Hepatocyte (in vitro differentiated cells): ENCODE data around the gene DIABLO. TPM values are rescaled to one million over a fixed set of nuclear protein-coding genes. Genes with fewer than 3 reads are reported as not detected.

ENCODE experiments used
- DNase-seq: peaks from one replicate; pipeline ENCODE4 v3.0.0-alpha.2; 2016; ENCODE audit warnings: low spot score
- H2AFZ ChIP-seq: fragments of 200-600 bp; sonication (generic); 2 replicates; pipeline ENCODE4 v1.6.0; 2016; ENCODE audit warnings: antibody characterized with exemption, mild to moderate bottlenecking
- H3K27ac ChIP-seq: fragments of 200-600 bp; sonication (generic); 2 replicates; pipeline ENCODE4 v1.5.1; 2016; ENCODE audit warnings: mild to moderate bottlenecking
- H3K27me3 ChIP-seq: fragments of 200-600 bp; sonication (generic); 2 replicates; pipeline ENCODE4 v1.6.1; 2016
- H3K36me3 ChIP-seq: fragments of 200-600 bp; sonication (generic); replicated peaks from 2 replicates; pipeline ENCODE4 v1.5.1; 2016; ENCODE audit warnings: low read depth; ENCODE audit not compliant: insufficient read depth
- H3K4me1 ChIP-seq: fragments of 200-600 bp; sonication (generic); 2 replicates; pipeline ENCODE4 v1.5.1; 2016; ENCODE audit warnings: mild to moderate bottlenecking, moderate library complexity; ENCODE audit not compliant: insufficient read depth
- H3K4me2 ChIP-seq: fragments of 200-600 bp; sonication (generic); 2 replicates; pipeline ENCODE4 v1.6.0; 2016
- H3K4me3 ChIP-seq: fragments of 200-600 bp; sonication (generic); 2 replicates; pipeline ENCODE4 v1.5.1; 2016; ENCODE audit warnings: mild to moderate bottlenecking
- H3K79me2 ChIP-seq: fragments of 200-600 bp; sonication (generic); 2 replicates; pipeline ENCODE4 v1.6.0; 2017; ENCODE audit warnings: mild to moderate bottlenecking
- H3K9me2 ChIP-seq: fragments of 200-600 bp; sonication (generic); replicated peaks from 2 replicates; pipeline ENCODE4 v1.6.0; 2017; ENCODE audit warnings: mild to moderate bottlenecking; ENCODE audit not compliant: insufficient read depth
- H3K9me3 ChIP-seq: fragments of 200-600 bp; sonication (generic); 2 replicates; pipeline ENCODE4 v1.5.1; 2016; ENCODE audit warnings: low read depth, mild to moderate bottlenecking
- H4K20me1 ChIP-seq: fragments of 200-600 bp; sonication (generic); 2 replicates; pipeline ENCODE4 v1.6.0; 2016; ENCODE audit warnings: mild to moderate bottlenecking; ENCODE audit not compliant: insufficient read depth, poor library complexity, severe bottlenecking
- CTCF ChIP-seq: fragments of 200-600 bp; sonication (generic); IDR thresholded peaks from 2 replicates; pipeline ENCODE4 v1.5.1; 2016; ENCODE audit warnings: antibody characterized with exemption, mild to moderate bottlenecking; ENCODE audit not compliant: poor library complexity
- EZH2 ChIP-seq: fragments of 200-600 bp; sonication (generic); IDR thresholded peaks from 2 replicates; pipeline ENCODE4 v1.6.1; 2016; ENCODE audit warnings: antibody characterized with exemption, mild to moderate bottlenecking, borderline replicate concordance
- EZH2phosphoT487 ChIP-seq: fragments of 200-600 bp; sonication (generic); IDR thresholded peaks from one replicate; pipeline ENCODE4 v1.6.1; 2018; ENCODE audit warnings: antibody characterized with exemption, mild to moderate bottlenecking, low read depth, moderate library complexity; ENCODE audit not compliant: unreplicated experiment, severe bottlenecking
- WGBS: methylation state at CpG from one replicate; pipeline ENCODE4 v1.1.6; 2016; ENCODE audit warnings: low lambda C conversion rate; ENCODE audit errors: missing lambda C conversion rate; 5-methylcytosine and 5-hydroxymethylcytosine counted together
- polyA plus RNA-seq: library from polyadenylated mRNA; unstranded; fragments of >200 nt; fragmentation: Nextera tagmentation; extraction: Ambion mirVana; gene quantifications from 2 replicates; pipeline ENCODE4 v1.2.1, GENCODE V29; 2016
- total RNA-seq: library from RNA; depleted of rRNA; stranded (reverse); fragments of >200 nt; gene quantifications from 2 replicates; pipeline ENCODE4 v1.2.3, GENCODE V29; 2014

DIABLO gene
- total and polyA plus RNA-seq, 2 experiments from 2014 or later, result 77.4 to 96.5 TPM

GRCh38 chr12:122200541-122201175 lies 25.2 kb downstream of the DIABLO start:
- no peaks in the 10 kb centered on the region for H3K79me2 ChIP-seq
- H4K20me1 ChIP-seq, result no peaks in the 10 kb centered on the region
- H2AFZ ChIP-seq, result no peak overlapping the region
- H3K36me3 ChIP-seq, result no peaks in the 10 kb centered on the region
- peaks cover 7% of the 10 kb centered on the region for H3K4me1 ChIP-seq
- H3K27ac ChIP-seq, result no peak overlapping the region
- H3K27me3 ChIP-seq, result peaks cover 30% of the 10 kb centered on the region
- DNase-seq, result no peak
- TF ChIP-seq EZH2phosphoT487, result no peak
- no peak for TF ChIP-seq EZH2
- no peak for TF ChIP-seq CTCF
- H3K4me3 ChIP-seq, result no peak overlapping the region
- no peak overlapping the region for H3K4me2 ChIP-seq
- no peaks in the 10 kb centered on the region for H3K9me3 ChIP-seq
- 77% methylated on average over 24 of the region's 24 CpGs for WGBS
- H3K9me2 ChIP-seq, result no peaks in the 10 kb centered on the region

GRCh38 chr12:122199484-122200355 lies 26.1 kb downstream of the DIABLO start:
- WGBS, result 94% methylated on average over 28 of the region's 29 CpGs
- Histone ChIP-seq H3K27me3 (peaks cover 22% of the 10 kb centered on the region), H3K4me1 (peaks cover 7% of the 10 kb centered on the region), H3K36me3 (no peaks in the 10 kb centered on the region), H4K20me1 (no peaks in the 10 kb centered on the region), H3K4me2 (no peak overlapping the region), H3K79me2 (no peaks in the 10 kb centered on the region), H3K9me2 (no peaks in the 10 kb centered on the region), H2AFZ (no peak overlapping the region), H3K9me3 (no peaks in the 10 kb centered on the region), H3K27ac (no peak overlapping the region), H3K4me3 (no peak overlapping the region)
- DNase-seq, result no peak
- TF ChIP-seq EZH2, result no peak

DNA sequence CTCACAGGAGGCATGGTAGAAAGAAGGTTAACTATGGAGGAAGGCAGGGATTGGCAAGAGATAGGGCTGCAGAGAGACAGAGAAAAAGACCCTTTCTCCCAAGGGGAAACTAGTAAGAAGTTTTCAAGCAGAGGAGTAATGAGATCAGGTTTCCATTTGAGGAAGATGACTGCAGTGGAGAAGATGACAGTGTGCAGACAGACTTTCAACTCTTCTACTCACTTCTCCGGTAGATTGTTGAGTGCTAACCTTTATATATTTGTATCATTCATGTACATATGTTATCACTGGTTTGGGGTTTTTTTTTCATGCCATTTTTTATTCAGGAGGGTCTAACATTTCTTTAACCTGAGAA lies 28.3 kb downstream of the DIABLO start:
- no peak overlapping the region for H3K4me2 ChIP-seq
- DNase-seq, result no peak
- H3K79me2 ChIP-seq, result no peaks in the 10 kb centered on the region
- no peaks in the 10 kb centered on the region for H4K20me1 ChIP-seq
- no peaks in the 10 kb centered on the region for H3K4me1 ChIP-seq
- H3K4me3 ChIP-seq, result no peak overlapping the region
- H2AFZ ChIP-seq, result no peak overlapping the region
- 85% methylated on average over 1 of the region's 1 CpG for WGBS
- no peaks in the 10 kb centered on the region for H3K9me2 ChIP-seq
- no peaks in the 10 kb centered on the region for H3K9me3 ChIP-seq
- TF ChIP-seq EZH2 (no peak), EZH2phosphoT487 (no peak), CTCF (no peak)
- H3K27me3 ChIP-seq, result peaks cover 3% of the 10 kb centered on the region
- H3K36me3 ChIP-seq, result no peaks in the 10 kb centered on the region
- no peak overlapping the region for H3K27ac ChIP-seq

- TF ChIP-seq EZH2 (no peak), CTCF (no peak), EZH2phosphoT487 (no peak)
- no peaks in the 10 kb centered on the region for H3K9me2 ChIP-seq
- DNase-seq, result no peak
- no peaks in the 10 kb centered on the region for H3K79me2 ChIP-seq
- no peaks in the 10 kb centered on the region for H4K20me1 ChIP-seq
- H3K36me3 ChIP-seq, result no peaks in the 10 kb centered on the region
- H3K27ac ChIP-seq, result no peak overlapping the region
- no peak overlapping the region for H3K4me2 ChIP-seq
- no peak overlapping the region for H3K4me3 ChIP-seq
- no peaks in the 10 kb centered on the region for H3K27me3 ChIP-seq
- no peak overlapping the region for H2AFZ ChIP-seq
- 95% methylated on average over 4 of the region's 4 CpGs for WGBS
- H3K9me3 ChIP-seq, result no peaks in the 10 kb centered on the region
- no peaks in the 10 kb centered on the region for H3K4me1 ChIP-seq
Measured at GRCh38 chr12:122195405-122195804, 30.4 kb downstream of the DIABLO start.
